ENCODE data around the gene NSDHL. TPM values are rescaled to one million over a fixed set of nuclear protein-coding genes. Genes with fewer than 3 reads are reported as not detected.
"Not testable (repeated sequence)": the region's sequence is repeated elsewhere in the genome, so short reads cannot be mapped to it uniquely, and the experiment has no call there.

NSDHL gene
- 11.1 and 13.7 TPM in 2 replicates for total RNA-seq (2014; rRNA removed; shearing (Covaris generic))
- 17.7 and 20.2 TPM in 2 replicates for total RNA-seq (2022)
- percentile 62 among the genes with signal in this experiment for Bru-seq, nascent RNA
- BruChase-seq, experiment 1, labeled RNA remaining after a 6-hour chase = percentile 52 among the genes with signal in this experiment
- BruChase-seq, experiment 2, labeled RNA remaining after a 2-hour chase = percentile 56 among the genes with signal in this experiment
- long read RNA-seq, transcript NSDHL-201 (8 exons, 1,929 nt) = major isoform, 36 of 47 reads
- long read RNA-seq, partial matches to known transcripts = 3 of 47 reads
- long read RNA-seq, other reads (novel, unspliced or antisense) = 5 of 47 reads

- Histone ChIP-seq H3K4me2 (ENCODE audit: low read length) (peak within 1 kb of the TSS; percentile 90), H3K9me3 (ENCODE audit: low read length) (no peaks in the 10 kb centered on the region), H4K20me1 (ENCODE audit: insufficient read depth, low read length) (no peaks in the 10 kb centered on the region), H2AFZ (ENCODE audit: low read length) (peak within 1 kb of the TSS; percentile 78), H3K27ac (ENCODE audit: low read depth, low read length, poor library complexity, severe bottlenecking) (peak within 1 kb of the TSS; percentile 21), H3K79me2 (ENCODE audit: insufficient read depth, low read depth, low read length) (peaks cover 13% of the 10 kb centered on the region; the same call in 1 of the 2 replicates), H3K4me3 (ENCODE audit: low read depth, low read length, poor library complexity, severe bottlenecking) (peak within 1 kb of the TSS; percentile 80), H3K36me3 (ENCODE audit: insufficient read depth, low read length) (peaks cover 6% of the 10 kb centered on the region; the same call in 1 of the 2 replicates), H3K9me2 (ENCODE audit: insufficient read depth, low read length) (no peaks in the 10 kb centered on the region), H3K4me1 (ENCODE audit: insufficient read depth, low read length, poor library complexity, severe bottlenecking) (peaks cover 14% of the 10 kb centered on the region)
- peak; percentile 92 for DNase-seq (ENCODE audit: low spot score)
- no TSS peak for BruUV-seq (replicated peaks)
- TF ChIP-seq EZH2phosphoT487 (IDR thresholded peaks at IDR 0.05; ENCODE audit: borderline replicate concordance, low read depth, low read length) (no peak), CTCF (conservative IDR thresholded peaks at IDR 0.05; ENCODE audit: low read length) (no peak)
- CTCF ChIA-PET (ENCODE audit: unreplicated experiment) = interaction anchor here (0.6 kb wide), 4 partner anchors 79 to 1104 kb away, joined by 3 to 4 read pairs (median 4); no protein-coding TSS in a partner anchor
- POLR2A ChIA-PET = interaction anchor here (0.9 to 1.4 kb wide), 2 partner anchors 14 to 107 kb away, joined by 3 to 8 read pairs; no protein-coding TSS in a partner anchor
- intact Hi-C loops (cut with micrococcal nuclease; ENCODE audit: unreplicated experiment) = no loop called here
These were observed at the start of gene NSDHL, which contains the start of gene CETN2 for GRCh38 chrX:152830312-152831305. TSS of gene NSDHL (plus strand) at chrX:152831063. CDS start at chrX:152846325, 15,262 bp downstream. TSS of gene CETN2 (minus strand) at chrX:152830757. CDS start at chrX:152830710, 47 bp downstream.

GRCh38 chrX:152787062-152787461 is 43.8 kb upstream of the NSDHL start:
- H3K4me3 ChIP-seq (ENCODE audit: low read depth, low read length, poor library complexity, severe bottlenecking); H3K79me2 ChIP-seq (ENCODE audit: insufficient read depth, low read depth, low read length); BruUV-seq (replicated peaks); H2AFZ ChIP-seq (ENCODE audit: low read length); DNase-seq (ENCODE audit: low spot score); POLR2A ChIA-PET; H3K9me2 ChIP-seq (ENCODE audit: insufficient read depth, low read length); H3K27ac ChIP-seq (ENCODE audit: low read depth, low read length, poor library complexity, severe bottlenecking); H3K9me3 ChIP-seq (ENCODE audit: low read length); intact Hi-C loops (cut with micrococcal nuclease; ENCODE audit: unreplicated experiment); H4K20me1 ChIP-seq (ENCODE audit: insufficient read depth, low read length); CTCF ChIA-PET (ENCODE audit: unreplicated experiment); H3K4me2 ChIP-seq (ENCODE audit: low read length); H3K36me3 ChIP-seq (ENCODE audit: insufficient read depth, low read length); H3K4me1 ChIP-seq (ENCODE audit: insufficient read depth, low read length, poor library complexity, severe bottlenecking): not testable (repeated sequence)

- BruUV-seq (replicated peaks) = no TSS peak
These were observed 31.9 kb upstream of the NSDHL start for GRCh38 chrX:152798945-152799344.

More at GRCh38 chrX:152798945-152799344, 31.9 kb upstream of the NSDHL start:
- H3K4me1 ChIP-seq (ENCODE audit: insufficient read depth, low read length, poor library complexity, severe bottlenecking) = no peaks in the 10 kb centered on the region
- no peaks in the 10 kb centered on the region for H3K79me2 ChIP-seq (ENCODE audit: insufficient read depth, low read depth, low read length)
- no peak overlapping the region for H3K27ac ChIP-seq (ENCODE audit: low read depth, low read length, poor library complexity, severe bottlenecking)
- no peak overlapping the region for H3K4me2 ChIP-seq (ENCODE audit: low read length)
- H3K36me3 ChIP-seq (ENCODE audit: insufficient read depth, low read length) = no peaks in the 10 kb centered on the region
- CTCF ChIA-PET (ENCODE audit: unreplicated experiment) = no interaction called here
- no peak for DNase-seq (ENCODE audit: low spot score)
- intact Hi-C loops (cut with micrococcal nuclease; ENCODE audit: unreplicated experiment) = no loop called here
- POLR2A ChIA-PET = no interaction called here
- no peaks in the 10 kb centered on the region for H4K20me1 ChIP-seq (ENCODE audit: insufficient read depth, low read length)
- H3K9me2 ChIP-seq (ENCODE audit: insufficient read depth, low read length) = no peaks in the 10 kb centered on the region
- TF ChIP-seq CTCF (conservative IDR thresholded peaks at IDR 0.05; ENCODE audit: low read length) (no peak), EZH2phosphoT487 (IDR thresholded peaks at IDR 0.05; ENCODE audit: borderline replicate concordance, low read depth, low read length) (no peak)
- H3K4me3 ChIP-seq (ENCODE audit: low read depth, low read length, poor library complexity, severe bottlenecking) = no peak overlapping the region
- no peak overlapping the region for H2AFZ ChIP-seq (ENCODE audit: low read length)
- H3K9me3 ChIP-seq (ENCODE audit: low read length) = no peaks in the 10 kb centered on the region
